ENCODE results near the gene SYNE1.

Gene SYNE1

GRCh38 chr6:152127432-152128165 lies 509.6 kb downstream of the SYNE1 start:
- DNase-seq = no peak

GRCh38 chr6:152124429-152125074 lies 512.6 kb downstream of the SYNE1 start:
- peak; percentile 63 for DNase-seq

DNA sequence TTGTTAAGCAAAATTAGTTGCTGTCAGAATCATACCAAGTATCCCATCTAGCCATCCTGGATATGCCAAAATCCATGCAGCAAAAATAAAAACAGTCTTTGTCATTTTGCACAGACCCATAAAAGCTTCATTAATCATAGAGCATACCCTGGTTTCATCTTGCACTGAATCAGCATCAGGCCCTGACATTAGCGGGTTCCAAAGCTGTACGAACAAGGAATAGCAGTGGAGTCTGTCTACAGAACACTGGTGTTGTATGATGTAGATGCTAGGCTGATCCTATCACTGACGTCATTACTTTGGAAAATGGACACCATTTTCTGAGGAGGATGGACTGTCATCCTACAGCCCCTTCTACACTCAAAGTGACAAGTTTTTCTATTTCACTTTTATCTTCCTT lies 514.1 kb downstream of the SYNE1 start:
- no peak for DNase-seq

DNA sequence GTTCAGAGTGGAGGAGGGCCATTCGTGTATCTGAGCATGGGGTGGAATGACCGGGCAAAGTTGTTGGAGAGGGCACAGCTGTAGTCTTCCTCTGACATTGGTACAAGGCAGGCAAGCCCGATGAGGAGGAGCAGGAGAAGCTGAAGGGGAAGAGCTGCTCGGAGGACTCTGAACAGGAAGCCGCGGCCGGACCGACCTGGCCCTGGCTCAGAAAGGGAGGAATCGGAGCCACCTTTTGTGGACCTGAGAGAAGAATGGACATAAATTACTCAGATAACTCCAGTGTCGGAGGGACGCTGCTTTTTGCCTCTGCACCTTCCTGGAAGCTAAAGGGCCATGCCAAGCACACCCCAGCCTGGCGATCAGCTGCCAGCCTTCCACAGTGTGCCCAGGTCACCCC lies 514.7 kb downstream of the SYNE1 start:
- DNase-seq = no peak

GRCh38 chr6:152121910-152122309 lies 515.3 kb downstream of the SYNE1 start:
- no peak for DNase-seq

- no peak for DNase-seq
Measured at GRCh38 chr6:152119831-152120230, 517.3 kb downstream of the SYNE1 start.

DNA sequence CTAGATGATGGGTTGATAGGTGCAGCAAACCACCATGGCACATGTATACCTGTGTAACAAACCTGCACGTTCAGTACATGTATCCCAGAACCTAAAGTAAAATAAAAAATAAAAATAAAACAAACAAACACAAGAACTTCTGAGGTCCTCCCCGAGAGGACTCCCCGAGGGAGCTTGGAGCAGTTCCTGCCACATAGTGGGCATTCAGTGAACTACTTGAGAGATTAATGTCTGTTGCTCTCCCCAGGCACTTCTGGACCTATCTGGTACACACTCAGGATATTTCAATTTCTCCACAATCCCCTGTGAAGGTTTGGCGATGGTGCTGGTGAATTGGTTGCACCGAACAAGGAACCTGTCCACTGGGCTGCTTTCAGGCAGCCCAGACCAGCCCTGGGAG lies 518.5 kb downstream of the SYNE1 start:
- DNase-seq = no peak

DNA sequence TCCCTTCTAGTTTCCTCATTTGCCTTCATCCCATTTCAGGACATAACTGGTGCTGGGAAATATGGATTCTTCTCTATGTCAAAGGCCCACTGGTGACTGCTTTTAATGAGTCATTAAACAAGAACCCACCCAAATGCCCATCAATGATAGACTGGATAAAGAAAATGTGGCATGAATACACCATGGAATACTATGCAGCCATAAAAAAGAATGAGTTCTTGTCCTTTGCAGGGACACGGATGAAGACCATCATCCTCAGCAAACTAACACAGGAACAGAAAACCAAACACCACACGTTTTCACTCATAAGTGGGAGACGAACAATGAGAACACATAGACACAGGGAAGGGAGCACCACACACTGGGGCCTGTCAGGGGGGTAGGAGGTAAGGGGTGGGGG lies 518.9 kb downstream of the SYNE1 start:
- DNase-seq = no peak

GRCh38 chr6:152117156-152118133 lies 519.7 kb downstream of the SYNE1 start:
- DNase-seq = no peak

DNA sequence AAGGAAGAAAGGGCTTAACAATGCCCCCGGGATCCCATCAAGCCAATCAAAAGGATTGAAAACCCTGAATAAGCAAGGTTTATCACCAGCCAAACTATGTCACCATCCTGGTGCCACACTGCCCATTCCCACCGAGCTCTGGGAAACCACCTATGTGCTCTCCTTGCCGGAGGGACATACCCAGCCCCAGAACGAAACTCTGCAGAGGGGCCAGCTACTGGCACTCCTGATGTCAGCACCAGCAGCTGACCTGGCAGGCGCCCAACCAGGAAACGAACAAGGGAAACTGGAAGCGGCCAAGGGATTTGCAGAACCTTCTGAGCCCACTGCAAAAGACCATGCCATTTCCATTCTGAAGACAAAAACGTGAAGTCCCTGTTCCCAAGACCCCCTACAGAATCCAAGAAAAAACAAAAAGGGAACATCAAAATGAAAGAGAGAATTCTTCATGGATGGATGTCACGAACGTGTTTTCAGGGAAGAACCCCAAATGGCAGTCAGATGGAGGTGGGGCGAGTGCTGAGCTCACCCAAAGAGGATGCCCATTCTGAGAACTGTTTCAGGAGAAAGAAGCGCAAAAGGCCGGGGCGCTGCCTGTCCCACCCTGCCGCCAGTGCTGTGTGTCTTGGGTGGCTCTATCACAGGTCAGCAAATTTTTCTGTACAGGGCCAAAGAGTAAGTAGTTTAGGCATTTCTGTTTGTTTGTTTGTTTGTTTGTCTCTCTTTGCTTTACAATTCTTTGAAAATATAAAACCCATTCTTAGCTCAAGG lies 524.5 kb downstream of the SYNE1 start:
- DNase-seq = peak; percentile 80

DNA sequence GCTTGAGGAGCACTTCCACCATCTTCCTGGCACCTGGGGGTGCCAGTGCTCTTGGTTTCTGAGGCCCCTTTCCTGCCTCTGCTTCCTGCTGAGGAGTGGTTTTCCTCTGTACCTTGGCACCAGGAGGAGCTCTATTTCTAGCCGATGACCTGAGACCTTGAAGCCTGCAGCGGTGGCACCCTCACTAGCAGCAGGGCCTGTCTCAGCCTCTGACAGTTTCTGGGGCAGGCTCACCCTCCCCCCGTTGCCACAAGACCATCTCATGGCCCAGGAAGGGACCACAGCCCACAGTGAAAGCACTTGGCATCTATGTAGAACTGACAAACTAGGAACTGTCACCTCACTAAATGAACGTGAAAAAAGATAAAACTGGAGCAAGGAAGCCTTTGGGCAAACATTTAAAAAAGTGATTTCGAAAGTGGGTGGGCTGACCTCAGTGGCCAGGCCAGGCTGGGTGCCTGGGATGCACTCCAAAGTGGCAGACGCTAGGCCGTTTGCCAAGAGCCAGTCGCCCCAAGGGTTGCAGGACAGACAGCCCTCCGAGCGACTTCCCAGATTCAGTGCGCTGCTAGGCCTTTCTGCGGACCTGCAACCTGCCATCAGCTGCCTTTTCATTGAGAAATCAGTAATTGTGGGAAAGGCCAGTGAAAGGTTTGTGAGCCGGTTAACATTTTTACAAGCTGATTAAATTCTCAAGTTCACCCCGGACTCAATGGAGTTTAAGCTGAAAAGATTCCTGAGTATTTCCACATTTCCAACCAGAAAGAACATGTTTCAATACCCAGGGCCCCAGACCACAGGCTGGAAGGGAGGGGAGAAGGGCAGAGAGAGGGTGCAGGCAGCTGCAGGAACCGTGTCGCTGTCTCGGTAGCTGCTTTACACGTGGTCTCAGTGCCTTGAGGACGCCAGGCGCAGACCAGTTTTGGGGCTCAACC lies 526.0 kb downstream of the SYNE1 start:
- DNase-seq = no peak

DNA sequence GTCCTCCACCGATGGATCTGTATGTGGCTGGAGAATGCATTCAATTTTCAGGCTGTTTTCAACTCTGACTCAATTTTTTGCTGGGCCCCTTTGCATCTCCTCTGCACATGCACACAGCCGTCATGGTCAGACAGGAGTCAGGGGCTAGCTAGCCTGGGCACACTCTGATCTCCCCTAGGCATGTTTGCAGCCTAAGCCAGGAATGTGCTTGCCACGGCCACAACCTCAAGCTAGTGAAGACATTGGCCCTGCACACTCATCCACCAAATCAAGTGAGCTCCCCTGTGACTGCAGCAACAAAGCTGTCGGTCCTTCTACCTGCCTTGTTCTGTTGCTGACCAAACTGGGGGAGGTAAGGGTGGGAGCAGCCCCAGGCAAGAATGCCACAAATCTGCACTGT lies 529.2 kb downstream of the SYNE1 start:
- DNase-seq = no peak

DNA sequence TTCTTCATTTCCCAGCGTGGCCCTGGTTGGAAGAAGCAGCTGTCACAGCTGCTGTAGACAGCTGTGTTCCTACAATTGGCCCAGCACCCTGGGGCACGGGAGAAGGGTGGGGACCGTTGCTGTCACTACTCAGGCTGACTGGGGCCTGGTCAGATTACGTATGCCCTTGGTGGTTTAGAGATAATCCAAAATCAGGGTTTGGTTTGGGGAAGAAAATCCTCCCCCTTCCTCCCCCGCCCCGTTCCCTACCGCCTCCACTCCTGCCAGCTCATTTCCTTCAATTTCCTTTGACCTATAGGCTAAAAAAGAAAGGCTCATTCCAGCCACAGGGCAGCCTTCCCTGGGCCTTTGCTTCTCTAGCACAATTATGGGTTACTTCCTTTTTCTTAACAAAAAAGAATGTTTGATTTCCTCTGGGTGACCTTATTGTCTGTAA lies 537.0 kb downstream of the SYNE1 start:
- DNase-seq = peak; percentile 94

DNA sequence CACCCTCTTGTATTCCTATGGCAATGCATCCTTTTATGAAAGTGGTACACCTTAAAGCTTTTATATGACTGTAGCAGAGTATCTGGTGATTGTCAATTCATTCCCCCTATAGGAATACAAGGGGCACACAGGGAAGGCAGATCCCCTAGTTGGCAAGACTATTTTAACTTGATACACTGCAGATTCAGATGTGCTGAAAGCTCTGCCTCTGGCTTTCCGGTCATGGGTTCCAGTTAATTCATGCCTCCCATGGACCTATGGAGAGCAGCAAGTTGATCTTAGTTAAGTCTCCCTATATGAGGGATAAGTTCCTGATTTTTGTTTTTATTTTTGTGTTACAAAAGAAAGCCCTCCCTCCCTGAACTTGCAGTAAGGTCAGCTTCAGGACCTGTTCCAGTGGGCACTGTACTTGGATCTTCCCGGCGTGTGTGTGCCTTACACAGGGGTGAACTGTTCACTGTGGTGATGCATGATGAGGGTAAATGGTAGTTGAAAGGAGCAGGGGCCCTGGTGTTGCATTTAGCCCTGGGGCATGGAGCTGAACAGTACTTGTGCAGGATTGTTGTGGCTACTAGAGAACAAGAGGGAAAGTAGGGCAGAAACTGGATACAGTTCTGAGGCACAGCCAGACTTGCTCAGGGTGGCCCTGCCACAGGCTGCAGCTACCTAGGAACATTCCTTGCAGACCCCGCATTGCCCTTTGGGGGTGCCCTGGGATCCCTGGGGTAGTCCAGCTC lies 537.5 kb downstream of the SYNE1 start:
- no peak for DNase-seq

- no peak for DNase-seq
Measured at GRCh38 chr6:152098683-152099082, 538.5 kb downstream of the SYNE1 start.

DNA sequence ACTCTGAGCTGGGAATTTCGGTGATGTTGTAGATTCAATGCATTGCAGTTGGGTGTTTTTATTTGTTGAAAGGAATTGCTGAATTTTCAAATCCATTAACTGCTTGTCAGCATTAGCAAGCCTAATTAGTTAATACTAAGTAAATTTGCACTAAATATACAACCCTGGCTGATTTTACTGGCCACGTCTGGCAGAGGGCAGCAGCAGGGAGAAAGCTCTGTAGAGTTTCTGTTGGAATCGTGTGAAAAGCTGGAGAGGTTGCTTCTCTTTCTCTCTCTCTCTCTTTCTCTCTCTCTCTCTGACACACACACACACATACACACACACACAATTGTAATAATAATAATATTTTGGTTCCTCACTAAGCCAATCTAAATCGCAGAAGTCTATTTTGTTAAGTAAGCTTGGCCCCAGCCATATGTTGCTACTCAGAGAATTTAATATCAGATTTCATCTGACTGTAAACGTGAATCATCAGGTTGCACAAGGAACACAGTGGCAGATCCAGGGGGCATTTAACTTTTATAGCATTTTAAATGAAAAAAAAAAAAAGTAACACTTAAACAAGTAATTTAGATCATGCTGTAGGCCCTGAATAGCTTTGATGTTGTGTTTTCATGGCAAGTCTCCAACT lies 540.2 kb downstream of the SYNE1 start:
- no peak for DNase-seq

DNA sequence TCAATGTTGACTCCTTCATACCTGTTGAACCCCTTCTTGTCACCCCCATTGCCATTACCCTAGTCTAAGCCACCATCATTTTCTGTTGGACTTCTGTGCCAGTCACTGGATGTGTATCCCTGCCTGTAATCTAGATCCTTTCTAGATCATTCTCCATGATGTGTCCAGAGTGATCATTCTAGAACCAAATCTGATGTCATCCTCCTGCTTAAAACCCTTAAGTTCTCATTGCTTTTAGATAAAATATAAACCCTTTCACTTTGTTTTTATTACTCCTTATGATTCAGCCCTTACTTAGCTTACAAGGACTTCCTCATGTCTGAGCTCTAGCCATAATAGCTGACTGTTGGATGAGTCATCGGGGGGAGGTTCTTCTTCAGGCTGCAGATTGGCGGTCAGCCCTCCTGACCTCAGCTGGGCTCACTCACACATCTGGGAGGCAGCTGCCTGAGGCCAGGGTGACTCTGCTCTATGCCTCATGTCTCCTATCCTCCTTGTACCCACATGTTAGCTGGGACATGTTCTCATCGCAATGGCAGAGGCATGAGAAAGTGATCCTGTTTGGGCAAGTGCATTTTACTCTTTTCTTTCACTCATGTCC lies 542.1 kb downstream of the SYNE1 start:
- DNase-seq = peak; percentile 97

- DNase-seq = no peak
Measured at GRCh38 chr6:152094276-152094675, 542.9 kb downstream of the SYNE1 start.

GRCh38 chr6:152093711-152094110 lies 543.5 kb downstream of the SYNE1 start:
- DNase-seq = no peak

DNA sequence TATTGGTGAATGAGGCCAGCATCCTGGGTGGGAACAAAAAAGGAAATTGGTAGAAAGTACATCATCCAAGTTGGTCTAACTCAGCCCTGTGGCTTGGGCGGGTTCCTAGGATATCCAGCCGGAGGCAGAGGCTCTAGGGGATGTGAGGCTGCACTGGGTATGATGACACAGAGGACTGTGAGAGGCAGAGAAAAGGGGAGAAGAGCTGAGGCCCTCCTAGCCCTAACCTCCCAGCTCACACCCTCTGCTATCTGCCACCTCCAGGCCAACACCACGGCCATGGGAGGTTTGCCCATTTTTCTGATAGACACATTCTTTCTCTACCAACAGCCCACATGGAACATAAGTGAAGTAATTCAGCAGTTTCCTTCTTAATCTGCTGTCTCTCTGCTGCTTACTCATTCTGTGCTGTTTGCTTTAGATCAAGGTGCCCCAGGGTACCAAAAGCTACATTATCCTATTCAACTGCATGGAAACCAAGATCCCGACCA lies 545.3 kb downstream of the SYNE1 start:
- no peak for DNase-seq

Data from inflammatory macrophage treated with lipopolysaccharide for 4 hours (primary cell).